HFF-Myc (cell line): ENCODE data around the gene HIPK2.

Experiments used
- DNase-seq: peaks from one replicate; pipeline ENCODE4 v3.0.0-alpha.2; 2011; ENCODE audit warnings: low read depth; ENCODE audit errors: extremely low read depth
- H3K4me3 ChIP-seq: replicated peaks from 2 replicates; pipeline ENCODE4 v1.5.1; 2011; ENCODE audit warnings: low read depth, mild to moderate bottlenecking, control low read depth, low read length
- TF ChIP-seq, protein P1 (sequence below): IDR thresholded peaks from 2 replicates; pipeline ENCODE4 v1.5.1; 2012; ENCODE audit warnings: mild to moderate bottlenecking, low read depth, low read length, control low read depth; ENCODE audit errors: missing control alignments

The HIPK2 gene

DNA sequence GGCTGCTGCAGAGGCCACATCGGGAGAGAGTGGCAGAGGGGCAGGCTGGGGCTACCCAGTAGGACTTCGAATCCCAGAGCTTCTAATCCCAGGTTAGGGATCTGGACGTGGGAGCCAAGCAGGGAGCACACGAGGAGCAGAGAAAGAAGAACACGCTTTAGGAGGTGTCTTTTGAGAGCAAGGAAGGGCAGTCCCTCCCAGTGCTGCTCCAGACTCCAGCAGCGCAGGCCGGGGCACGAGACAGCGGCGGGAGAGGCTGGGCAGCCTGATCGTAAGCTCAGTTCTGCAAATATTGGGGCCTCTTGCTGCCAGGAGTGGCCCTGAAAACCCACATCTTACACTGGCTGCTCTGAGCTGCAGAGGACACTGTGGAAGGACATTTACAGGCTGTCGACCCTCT, 75.9 kb downstream of the HIPK2 start:
- DNase-seq: no peak
- no peak overlapping the region for H3K4me3 ChIP-seq
- TF ChIP-seq, protein P1, sequence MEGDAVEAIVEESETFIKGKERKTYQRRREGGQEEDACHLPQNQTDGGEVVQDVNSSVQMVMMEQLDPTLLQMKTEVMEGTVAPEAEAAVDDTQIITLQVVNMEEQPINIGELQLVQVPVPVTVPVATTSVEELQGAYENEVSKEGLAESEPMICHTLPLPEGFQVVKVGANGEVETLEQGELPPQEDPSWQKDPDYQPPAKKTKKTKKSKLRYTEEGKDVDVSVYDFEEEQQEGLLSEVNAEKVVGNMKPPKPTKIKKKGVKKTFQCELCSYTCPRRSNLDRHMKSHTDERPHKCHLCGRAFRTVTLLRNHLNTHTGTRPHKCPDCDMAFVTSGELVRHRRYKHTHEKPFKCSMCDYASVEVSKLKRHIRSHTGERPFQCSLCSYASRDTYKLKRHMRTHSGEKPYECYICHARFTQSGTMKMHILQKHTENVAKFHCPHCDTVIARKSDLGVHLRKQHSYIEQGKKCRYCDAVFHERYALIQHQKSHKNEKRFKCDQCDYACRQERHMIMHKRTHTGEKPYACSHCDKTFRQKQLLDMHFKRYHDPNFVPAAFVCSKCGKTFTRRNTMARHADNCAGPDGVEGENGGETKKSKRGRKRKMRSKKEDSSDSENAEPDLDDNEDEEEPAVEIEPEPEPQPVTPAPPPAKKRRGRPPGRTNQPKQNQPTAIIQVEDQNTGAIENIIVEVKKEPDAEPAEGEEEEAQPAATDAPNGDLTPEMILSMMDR: no peak

DNA sequence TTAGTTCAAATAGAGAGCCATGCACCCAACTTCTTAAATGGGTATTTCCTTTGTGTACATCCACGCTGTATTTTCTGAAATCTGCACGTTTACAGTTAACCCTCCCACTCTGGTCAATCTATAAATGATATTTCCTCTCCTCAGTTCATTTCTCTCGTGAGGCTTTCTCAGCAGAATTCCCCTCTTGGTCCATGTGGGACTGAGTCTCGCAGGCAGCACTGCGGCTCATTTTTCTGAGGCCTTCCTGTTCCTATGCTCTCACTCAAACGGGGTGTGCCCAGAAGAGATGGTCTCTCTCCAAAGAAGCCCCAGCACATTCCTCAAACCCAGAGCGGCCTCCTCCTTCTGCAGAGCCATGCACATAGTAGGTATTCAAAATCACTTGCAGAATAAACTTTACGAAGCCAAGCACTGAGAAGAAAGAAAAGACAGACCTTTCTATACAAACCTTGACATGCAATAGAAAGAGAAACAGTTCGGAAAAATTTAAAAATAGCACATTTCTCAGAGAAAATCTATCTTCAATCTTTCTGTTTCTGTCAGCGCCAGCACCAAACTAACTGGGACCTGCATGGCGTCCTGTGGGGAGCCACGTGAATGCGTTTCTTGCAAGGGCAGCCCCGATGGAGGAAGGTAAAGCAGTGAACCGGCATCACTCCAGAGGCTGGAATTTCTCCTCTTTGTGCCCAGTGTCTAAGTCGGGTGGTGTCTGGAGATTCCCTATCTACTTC, 77.1 kb downstream of the HIPK2 start:
- TF ChIP-seq, protein P1: no peak
- DNase-seq: no peak
- H3K4me3 ChIP-seq: no peak overlapping the region

DNA sequence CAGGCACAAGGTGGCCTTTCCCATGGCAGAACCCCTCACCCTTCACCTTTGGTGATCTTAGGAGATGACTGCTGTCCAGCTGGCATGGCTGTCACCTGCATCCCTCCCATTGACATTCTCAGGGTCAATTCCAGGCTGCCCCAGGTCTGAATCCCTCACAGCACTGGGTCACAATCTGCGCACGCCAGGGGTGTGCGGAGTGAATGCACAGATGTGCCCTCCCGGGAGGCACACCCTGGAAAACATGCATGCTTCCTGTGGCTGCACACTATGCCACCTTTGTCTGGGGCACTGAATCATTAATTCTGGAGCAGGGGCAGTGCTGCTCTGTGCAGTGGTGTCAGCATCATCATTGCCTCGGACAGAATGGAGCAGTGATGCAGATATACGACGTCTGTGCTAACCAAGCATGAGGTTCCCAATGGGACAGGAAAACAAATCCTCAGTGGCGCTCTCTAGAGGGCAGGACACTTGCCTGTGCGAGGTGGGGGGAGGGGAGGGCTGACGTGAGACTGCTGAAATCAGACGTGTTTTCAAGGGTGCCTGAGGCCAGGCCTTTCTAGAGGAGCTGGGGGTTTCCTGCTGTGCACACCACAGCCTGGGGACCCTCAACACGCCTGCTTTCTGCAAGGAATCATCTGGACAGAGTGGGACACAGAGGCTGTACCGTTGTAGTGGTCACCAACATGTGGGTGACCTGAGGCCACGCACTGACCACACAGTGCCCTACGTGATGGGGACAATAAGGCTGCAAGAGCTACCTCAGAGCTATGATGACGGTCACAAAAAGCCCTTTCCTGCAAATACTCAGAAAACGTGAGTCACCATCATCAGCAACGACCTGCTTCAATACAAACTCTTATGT, 77.9 kb downstream of the HIPK2 start:
- DNase-seq: no peak
- H3K4me3 ChIP-seq: no peak overlapping the region
- TF ChIP-seq, protein P1: no peak

DNA sequence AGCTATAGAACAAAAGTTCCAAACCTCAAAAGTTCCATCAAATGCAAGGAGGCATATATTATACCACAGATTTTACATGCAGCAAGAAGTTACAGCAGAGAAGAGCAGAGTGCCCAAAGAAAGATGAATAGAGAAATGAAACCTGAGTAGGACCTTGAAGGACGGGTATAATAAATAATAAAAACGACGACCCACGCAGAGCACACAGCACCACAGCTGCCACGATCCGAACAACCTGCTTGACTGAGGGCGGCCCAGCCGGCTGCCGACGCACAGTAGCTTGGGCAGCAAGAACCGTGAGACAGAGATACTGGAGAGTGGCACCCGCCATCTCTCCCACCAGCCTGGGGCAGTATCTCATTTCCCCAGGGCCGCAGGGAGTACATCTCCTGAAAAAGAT, 79.0 kb downstream of the HIPK2 start:
- DNase-seq: no peak
- TF ChIP-seq, protein P1: no peak
- H3K4me3 ChIP-seq: no peak overlapping the region

DNA sequence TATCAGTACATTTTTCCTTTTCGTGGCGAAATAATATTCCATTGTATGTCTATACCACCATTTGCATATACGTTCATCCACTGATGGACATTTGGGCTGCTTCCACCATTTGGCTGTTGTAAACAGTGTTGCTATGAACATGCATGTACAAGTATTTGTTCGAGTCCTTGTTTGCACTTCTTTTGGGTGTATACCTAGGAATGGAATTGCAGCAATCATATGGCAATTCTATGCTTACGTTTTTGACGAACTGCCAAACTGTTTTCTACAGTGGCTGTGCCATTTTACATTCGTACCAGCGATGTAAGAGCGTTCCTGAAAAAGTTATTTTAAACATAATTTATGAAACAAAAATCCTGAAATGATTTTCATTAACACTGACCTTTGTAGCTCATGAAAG, 79.5 kb downstream of the HIPK2 start:
- H3K4me3 ChIP-seq: no peak overlapping the region
- TF ChIP-seq, protein P1: no peak
- DNase-seq: no peak

DNA sequence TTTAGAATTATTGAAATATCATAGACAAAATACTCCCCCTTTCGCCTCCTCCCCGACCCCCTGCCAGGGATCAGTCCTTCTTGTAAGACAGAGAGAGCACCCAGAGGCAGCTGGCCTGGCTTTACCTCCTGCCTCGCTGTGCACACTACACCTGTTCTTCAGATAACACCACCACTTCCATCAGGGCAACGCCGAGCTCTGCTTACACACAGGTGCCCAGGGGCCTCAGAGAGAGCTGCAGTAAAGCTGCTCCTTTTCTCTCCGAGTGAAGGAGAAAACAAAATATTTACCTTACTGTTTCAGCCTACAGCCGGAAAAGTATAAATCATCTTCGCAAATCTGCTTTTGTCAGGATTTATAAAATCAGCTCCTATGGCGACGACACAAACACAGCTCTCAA, 80.7 kb downstream of the HIPK2 start:
- H3K4me3 ChIP-seq: no peak overlapping the region
- TF ChIP-seq, protein P1: no peak
- DNase-seq: no peak
